GM19193 (cell line): ENCODE measurements around the gene RNF31.

Experiments used
- POLR2A ChIP-seq: IDR thresholded peaks from 4 replicates; pipeline ENCODE4 v1.6.1; 2011; ENCODE audit not compliant: insufficient read depth, insufficient read length; ENCODE audit errors: extremely low read depth

Gene RNF31

GRCh38 chr14:24178399-24179178 lies 31.3 kb downstream of the RNF31 start:
- no peak for TF ChIP-seq POLR2A

- TF ChIP-seq POLR2A = peak; percentile 28
These were observed 32.1 kb downstream of the RNF31 start for GRCh38 chr14:24179294-24179960.

GRCh38 chr14:24179961-24180796 lies 32.9 kb downstream of the RNF31 start:
- TF ChIP-seq POLR2A = peak; percentile 32

- TF ChIP-seq POLR2A = peak; percentile 8
These were observed 34.2 kb downstream of the RNF31 start for GRCh38 chr14:24181371-24182077.

- TF ChIP-seq POLR2A = peak; percentile 14
These were observed 35.0 kb downstream of the RNF31 start for GRCh38 chr14:24182110-24182882.

GRCh38 chr14:24183014-24183481 lies 35.8 kb downstream of the RNF31 start:
- no peak for TF ChIP-seq POLR2A

- TF ChIP-seq POLR2A = no peak
These were observed 37.0 kb downstream of the RNF31 start for GRCh38 chr14:24184104-24184970.

- TF ChIP-seq POLR2A = no peak
These were observed 37.7 kb downstream of the RNF31 start for GRCh38 chr14:24185026-24185425.

- no peak for TF ChIP-seq POLR2A
These were observed 38.4 kb downstream of the RNF31 start for GRCh38 chr14:24185741-24186140.

- TF ChIP-seq POLR2A = no peak
These were observed 39.7 kb downstream of the RNF31 start for GRCh38 chr14:24186831-24187538.

- no peak for TF ChIP-seq POLR2A
These were observed 40.2 kb downstream of the RNF31 start for GRCh38 chr14:24187539-24187915.

GRCh38 chr14:24188251-24189058 lies 41.2 kb downstream of the RNF31 start, which contains the start of gene IPO4:
IPO4 (minus strand) TSS chr14:24188816; CDS start chr14:24188787, 29 bp downstream.
- TF ChIP-seq POLR2A = peak; percentile 86
